ENCODE data around the gene MYZAP. TPM values are rescaled to one million over a fixed set of nuclear protein-coding genes. Genes with fewer than 3 reads are reported as not detected.

MYZAP gene
- polyA plus RNA-seq, 1 of the 3 experiments (the other 2 are of a cell fraction) = 0.07 TPM

GRCh38 chr15:57703387-57703786 is 111.7 kb downstream of the MYZAP start:
- CTCF ChIA-PET = interaction anchor here (0.9 to 1.5 kb wide), 2 partner anchors 49 to 142 kb away, joined by 3 read pairs; no protein-coding TSS in a partner anchor

More at GRCh38 chr15:57703387-57703786, 111.7 kb downstream of the MYZAP start:
- Histone ChIP-seq H3K9me2 (no peaks in the 10 kb centered on the region), H3K4me2 (no peak overlapping the region), H3K79me2 (ENCODE audit: insufficient read depth) (peaks cover 18% of the 10 kb centered on the region), H3K27ac (ENCODE audit: low read depth in 2 of 2, low read length in 1 of 2) (no peak overlapping the region), H3K27me3 (ENCODE audit: insufficient read depth) (no peaks in the 10 kb centered on the region), H3K36me3 (replicated peaks in 1 of 2; ENCODE audit: control insufficient read depth in 1 of 2, insufficient read depth in 2 of 2, low read length in 1 of 2) (no peaks in the 10 kb centered on the region), H2AFZ (ENCODE audit: low read depth) (no peak overlapping the region), H3K9me3 (no peaks in the 10 kb centered on the region), H4K20me1 (ENCODE audit: insufficient read depth) (peaks cover 3% of the 10 kb centered on the region; the same call in 1 of the 2 replicates), H3F3A (replicated peaks; ENCODE audit: insufficient read depth) (peaks cover 6% of the 10 kb centered on the region), H3K9ac (no peak overlapping the region), H3K4me3 (ENCODE audit: low read depth in 2 of 2, low read length in 1 of 2) (no peak overlapping the region), H3K4me1 (ENCODE audit: control insufficient read depth in 1 of 2, insufficient read depth in 2 of 2, low read depth in 1 of 2, low read length in 1 of 2) (peaks cover 0 to 9% of the 10 kb centered on the region in 2 experiments; a peak in 3 of 4 replicates)
- TF ChIP-seq TEAD4 (IDR thresholded peaks at IDR 0.05; ENCODE audit: borderline replicate concordance, insufficient read depth) = no peak
- TF ChIP-seq NFIC (IDR thresholded peaks at IDR 0.05; ENCODE audit: borderline replicate concordance) = no peak
- no peak for TF ChIP-seq JUND (IDR thresholded peaks at IDR 0.05)
- TF ChIP-seq MAX (IDR thresholded peaks at IDR 0.05; ENCODE audit: low read depth) = no peak
- TF ChIP-seq ZBTB33 (IDR thresholded peaks at IDR 0.05; ENCODE audit: borderline replicate concordance, low read depth) = no peak
- TF ChIP-seq GATA2 (CRISPR knock-in tag; IDR thresholded peaks at IDR 0.05) = no peak
- TF ChIP-seq POLR2AphosphoS5 (IDR thresholded peaks at IDR 0.05; ENCODE audit: low read depth, low read length) = no peak
- TF ChIP-seq SMC3 (IDR thresholded peaks at IDR 0.05; ENCODE audit: low read depth, low read length) = no peak
- no peak for TF ChIP-seq PBX3 (IDR thresholded peaks at IDR 0.05)
- no peak for TF ChIP-seq RXRA (IDR thresholded peaks at IDR 0.05; ENCODE audit: borderline replicate concordance, low read depth)
- TF ChIP-seq FOXM1 (IDR thresholded peaks at IDR 0.05; ENCODE audit: low read depth) = no peak
- TF ChIP-seq IRF3 (IDR thresholded peaks at IDR 0.05; ENCODE audit: low read depth, low read length) = no peak
- no peak for TF ChIP-seq MEF2A (IDR thresholded peaks at IDR 0.05; ENCODE audit: borderline replicate concordance, low read depth)
- no peak for TF ChIP-seq YY1 (IDR thresholded peaks at IDR 0.05; ENCODE audit: low read depth)
- no peak for TF ChIP-seq TAF1 (IDR thresholded peaks at IDR 0.05; ENCODE audit: borderline replicate concordance, low read depth, low read length)
- no peak for TF ChIP-seq SIN3A (IDR thresholded peaks at IDR 0.05; ENCODE audit: borderline replicate concordance, low read depth, low read length)
- TF ChIP-seq USF1 (IDR thresholded peaks at IDR 0.05; ENCODE audit: borderline replicate concordance, low read depth) = no peak
- no peak for TF ChIP-seq REST (IDR thresholded peaks at IDR 0.05; ENCODE audit: low read depth, low read length)
- TF ChIP-seq RCOR1 (IDR thresholded peaks at IDR 0.05; ENCODE audit: low read length) = no peak
- 19% methylated on average over 2 of the region's 2 CpGs for WGBS (ENCODE audit: low lambda C conversion rate)
- POLR2A ChIA-PET = no interaction called here
- no peak for DNase-seq

Data from SK-N-SH (cell line).